ENCODE data around the gene ERAL1.
"Not testable (repeated sequence)": the region's sequence is repeated elsewhere in the genome, so short reads cannot be mapped to it uniquely, and the experiment has no call there.

The ERAL1 gene

DNA sequence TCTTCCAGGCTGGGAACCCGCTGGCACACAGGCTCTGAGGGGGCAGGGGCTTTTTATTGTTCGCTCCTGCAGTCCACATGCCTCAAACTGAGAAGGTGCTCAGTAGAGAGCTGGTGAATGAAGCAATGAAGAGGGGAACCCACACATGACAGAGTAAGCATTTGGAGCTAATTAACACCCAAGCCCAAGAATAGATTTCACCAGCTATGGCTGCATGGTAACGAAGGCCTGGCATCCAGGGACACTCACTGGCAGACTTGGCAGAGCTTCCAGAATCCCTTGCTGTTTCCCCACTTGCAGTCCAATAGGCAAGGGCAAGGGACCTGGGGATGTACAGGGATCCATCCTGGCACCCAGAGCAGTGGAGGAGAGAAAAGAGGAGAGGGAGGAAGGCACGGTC lies 30.5 kb downstream of the ERAL1 start:
- DNase-seq (ENCODE audit: low read depth) = no peak
- TF ChIP-seq, protein P1, sequence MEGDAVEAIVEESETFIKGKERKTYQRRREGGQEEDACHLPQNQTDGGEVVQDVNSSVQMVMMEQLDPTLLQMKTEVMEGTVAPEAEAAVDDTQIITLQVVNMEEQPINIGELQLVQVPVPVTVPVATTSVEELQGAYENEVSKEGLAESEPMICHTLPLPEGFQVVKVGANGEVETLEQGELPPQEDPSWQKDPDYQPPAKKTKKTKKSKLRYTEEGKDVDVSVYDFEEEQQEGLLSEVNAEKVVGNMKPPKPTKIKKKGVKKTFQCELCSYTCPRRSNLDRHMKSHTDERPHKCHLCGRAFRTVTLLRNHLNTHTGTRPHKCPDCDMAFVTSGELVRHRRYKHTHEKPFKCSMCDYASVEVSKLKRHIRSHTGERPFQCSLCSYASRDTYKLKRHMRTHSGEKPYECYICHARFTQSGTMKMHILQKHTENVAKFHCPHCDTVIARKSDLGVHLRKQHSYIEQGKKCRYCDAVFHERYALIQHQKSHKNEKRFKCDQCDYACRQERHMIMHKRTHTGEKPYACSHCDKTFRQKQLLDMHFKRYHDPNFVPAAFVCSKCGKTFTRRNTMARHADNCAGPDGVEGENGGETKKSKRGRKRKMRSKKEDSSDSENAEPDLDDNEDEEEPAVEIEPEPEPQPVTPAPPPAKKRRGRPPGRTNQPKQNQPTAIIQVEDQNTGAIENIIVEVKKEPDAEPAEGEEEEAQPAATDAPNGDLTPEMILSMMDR (IDR thresholded peaks at IDR 0.05; ENCODE audit: low read length, missing control alignments) = no peak
- H3K4me3 ChIP-seq (replicated peaks; ENCODE audit: low read depth, low read length) = no peak overlapping the region

GRCh38 chr17:28885951-28886350 lies 31.1 kb downstream of the ERAL1 start:
- no peak overlapping the region for H3K4me3 ChIP-seq (replicated peaks; ENCODE audit: low read depth, low read length)
- TF ChIP-seq, protein P1 (IDR thresholded peaks at IDR 0.05; ENCODE audit: low read length, missing control alignments) = no peak
- no peak for DNase-seq (ENCODE audit: low read depth)

DNA sequence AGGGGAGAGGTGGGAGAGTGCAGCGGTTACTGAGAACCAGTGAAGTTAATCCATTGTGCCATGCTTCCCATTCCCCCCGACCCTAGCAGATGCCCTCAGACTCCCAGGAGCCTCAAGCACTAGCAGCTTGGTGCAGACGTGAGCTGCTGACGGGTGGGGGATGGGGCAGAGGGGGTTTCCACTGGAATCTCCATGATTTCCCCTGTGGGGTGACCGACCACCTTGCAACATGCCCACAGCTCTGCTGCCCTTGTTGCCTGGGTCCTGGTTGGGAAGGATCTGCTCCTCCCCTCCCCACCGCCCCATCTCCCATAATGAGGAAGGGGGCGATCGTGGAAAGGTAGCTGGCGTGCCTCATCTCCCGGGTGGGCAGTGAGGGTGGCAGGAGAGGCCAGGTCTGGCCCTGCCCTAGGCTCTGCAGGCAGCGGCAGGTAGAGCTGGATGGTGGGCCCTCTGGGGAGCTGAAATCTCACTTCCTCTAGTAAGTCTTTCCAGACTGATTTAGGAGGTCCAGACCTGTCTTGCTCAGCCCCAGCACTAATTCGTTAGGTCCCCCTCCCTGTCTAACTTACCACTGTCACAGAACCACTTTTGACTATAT lies 33.2 kb downstream of the ERAL1 start:
- H3K4me3 ChIP-seq (replicated peaks; ENCODE audit: low read depth, low read length) = no peak overlapping the region
- TF ChIP-seq, protein P1 (IDR thresholded peaks at IDR 0.05; ENCODE audit: low read length, missing control alignments) = no peak
- DNase-seq (ENCODE audit: low read depth) = no peak

DNA sequence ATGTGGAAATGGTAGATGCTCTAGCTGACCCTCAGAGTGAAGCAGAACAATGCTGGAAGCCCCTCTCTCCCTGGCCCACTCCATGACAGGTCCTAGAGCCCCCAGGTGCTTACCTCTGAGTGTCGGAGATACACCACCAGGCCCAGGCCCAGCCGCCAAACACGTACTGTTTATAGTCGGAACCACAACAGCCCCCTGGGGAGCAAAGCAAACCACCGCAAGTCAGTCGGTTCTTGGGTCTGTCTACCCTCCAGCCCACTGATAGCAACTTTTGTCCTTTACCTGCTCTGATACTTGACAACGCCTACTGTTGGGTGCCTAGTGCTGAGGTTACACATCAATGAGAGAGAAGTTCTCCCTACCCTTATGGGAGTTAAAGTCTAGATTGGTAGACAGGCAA lies 34.0 kb downstream of the ERAL1 start:
- TF ChIP-seq, protein P1 (IDR thresholded peaks at IDR 0.05; ENCODE audit: low read length, missing control alignments) = no peak
- no peak for DNase-seq (ENCODE audit: low read depth)
- no peak overlapping the region for H3K4me3 ChIP-seq (replicated peaks; ENCODE audit: low read depth, low read length)

- H3K4me3 ChIP-seq (replicated peaks; ENCODE audit: low read depth, low read length) = no peak overlapping the region
- TF ChIP-seq, protein P1 (IDR thresholded peaks at IDR 0.05; ENCODE audit: low read length, missing control alignments) = no peak
- DNase-seq (ENCODE audit: low read depth) = no peak
These were observed 35.2 kb downstream of the ERAL1 start for GRCh38 chr17:28889996-28890395.

DNA sequence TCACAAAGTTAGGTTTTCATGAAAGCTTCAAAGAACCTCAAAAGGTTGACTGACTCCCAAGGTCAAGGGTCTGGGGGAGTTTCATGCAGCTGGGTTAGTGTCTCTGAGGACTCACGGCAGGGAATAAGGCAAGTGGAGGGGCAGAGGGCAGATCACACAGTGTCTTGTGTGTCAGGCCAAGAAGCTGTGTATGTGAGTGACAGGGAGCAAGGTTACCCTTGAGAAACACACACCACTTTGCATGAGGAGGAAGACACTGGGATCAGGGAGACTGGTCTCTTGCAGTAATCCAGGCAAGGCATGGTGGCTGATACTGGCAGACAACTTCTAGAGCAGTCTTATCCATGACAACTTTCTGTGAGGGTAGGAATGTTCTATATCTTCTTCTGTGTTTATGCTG lies 36.4 kb downstream of the ERAL1 start:
- DNase-seq (ENCODE audit: low read depth) = no peak
- TF ChIP-seq, protein P1 (IDR thresholded peaks at IDR 0.05; ENCODE audit: low read length, missing control alignments) = no peak

GRCh38 chr17:28892024-28892423 lies 37.2 kb downstream of the ERAL1 start:
- no peak for DNase-seq (ENCODE audit: low read depth)
- TF ChIP-seq, protein P1 (IDR thresholded peaks at IDR 0.05; ENCODE audit: low read length, missing control alignments) = no peak
- H3K4me3 ChIP-seq (replicated peaks; ENCODE audit: low read depth, low read length) = no peak overlapping the region

More for the DNA sequence above, 36.4 kb downstream of the ERAL1 start:
- no peak overlapping the region for H3K4me3 ChIP-seq (replicated peaks; ENCODE audit: low read depth, low read length)

DNA sequence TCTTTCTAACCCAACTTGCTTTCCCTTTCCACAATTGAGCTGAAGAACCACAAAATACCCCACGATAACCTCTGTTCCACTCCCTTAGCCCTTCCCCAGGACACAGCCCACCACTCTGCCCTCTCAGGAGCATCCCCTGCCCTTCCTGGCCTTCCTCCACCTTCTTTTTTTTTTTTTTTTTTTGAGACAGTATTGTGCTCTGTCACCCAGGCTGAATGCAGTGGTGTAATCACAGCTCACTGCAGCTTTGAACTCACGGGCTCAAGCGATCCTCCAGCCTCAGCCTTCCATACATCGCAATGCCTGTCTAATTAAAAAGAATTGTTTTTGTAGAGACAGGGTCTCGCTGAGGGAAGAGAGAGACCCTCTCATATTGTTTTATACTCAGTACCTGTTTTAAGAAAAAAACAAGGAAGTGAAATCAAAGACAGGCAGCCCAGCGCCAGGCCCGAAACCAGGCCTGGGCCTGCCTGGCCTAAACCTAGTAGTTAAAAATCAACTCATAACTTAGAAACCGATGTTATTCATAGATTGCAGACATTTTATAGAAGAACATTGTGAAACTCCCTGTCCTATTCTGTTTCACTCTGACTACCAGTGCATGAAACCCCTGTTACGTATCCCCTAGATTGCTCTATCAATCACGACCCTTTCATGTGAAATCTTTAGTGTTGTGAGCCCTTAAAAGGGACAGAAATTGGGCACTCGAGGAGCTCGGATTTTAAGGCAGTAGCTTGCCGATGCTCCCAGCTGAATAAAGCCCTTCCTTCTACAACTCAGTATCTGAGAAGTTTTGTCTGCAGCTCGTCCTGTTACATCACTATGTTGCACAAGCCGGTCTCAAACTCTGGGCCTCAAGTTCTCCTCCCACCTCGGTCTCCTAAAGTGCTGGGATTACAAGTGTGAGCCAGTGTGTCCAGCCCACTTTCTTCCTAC lies 38.7 kb downstream of the ERAL1 start:
- DNase-seq (ENCODE audit: low read depth) = peak; percentile 53
- not testable (repeated sequence) for H3K4me3 ChIP-seq (replicated peaks; ENCODE audit: low read depth, low read length)

Data from fibroblast of pulmonary artery (primary cell).